ENCODE data around the gene VPS13C. TPM values are rescaled to one million over a fixed set of nuclear protein-coding genes. Genes with fewer than 3 reads are reported as not detected.

Gene VPS13C
- total RNA-seq, 1 donor from 2014 or later, result 33.6 TPM

GRCh38 chr15:62068810-62069167, 8.5 kb upstream of the VPS13C start:
- H3K9me3 ChIP-seq, result no peaks in the 10 kb centered on the region
- H3K27me3 ChIP-seq, result no peaks in the 10 kb centered on the region
- TF ChIP-seq CTCF (IDR thresholded peaks at IDR 0.05), result no peak
- no peak for DNase-seq (ENCODE audit: low spot score in 2 of 2)
- peaks cover 4 to 7% of the 10 kb centered on the region in 2 donors for H3K4me1 ChIP-seq
- intact Hi-C loops (cut with DNase I), result no loop called here
- H3K36me3 ChIP-seq, result no peaks in the 10 kb centered on the region
- no peak overlapping the region for H3K27ac ChIP-seq
- H3K4me3 ChIP-seq, result peak overlapping the region; percentile 53 to 79

DNA sequence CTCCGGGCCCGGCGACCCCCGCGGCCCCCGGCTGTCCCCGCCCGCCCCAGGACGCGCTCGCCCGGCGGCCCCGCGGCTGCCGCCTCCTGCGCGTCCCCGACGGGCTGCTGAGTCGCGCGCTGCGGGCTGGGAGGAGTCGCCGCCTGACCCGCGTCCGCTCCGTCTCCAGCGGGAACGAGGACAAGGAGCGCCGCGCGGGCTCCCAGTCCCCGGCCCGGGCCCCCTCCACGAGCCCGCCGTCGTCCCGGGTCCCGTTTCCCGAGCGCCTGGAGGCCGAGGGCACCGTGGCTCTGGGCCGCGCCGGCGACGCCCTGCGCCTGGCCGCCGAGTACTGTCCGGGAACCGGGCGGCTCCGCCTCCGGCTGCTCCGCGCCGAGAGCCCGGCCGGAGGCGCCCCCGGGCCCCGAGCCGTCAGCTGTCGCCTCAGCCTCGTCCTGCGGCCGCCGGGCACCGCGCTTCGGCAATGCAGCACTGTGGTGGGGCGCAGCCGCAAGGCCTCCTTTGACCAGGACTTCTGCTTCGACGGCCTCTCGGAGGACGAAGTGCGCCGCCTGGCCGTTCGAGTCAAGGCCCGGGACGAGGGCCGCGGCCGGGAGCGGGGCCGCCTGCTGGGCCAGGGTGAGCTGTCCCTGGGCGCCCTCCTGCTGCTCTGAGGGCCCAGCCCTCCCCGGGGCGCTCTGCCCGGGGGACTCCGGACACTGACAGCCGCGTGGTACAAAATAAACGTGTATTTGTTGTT, 8.0 kb upstream of the VPS13C start:
- TF ChIP-seq CTCF (IDR thresholded peaks at IDR 0.05), result peak in 2 of 3 experiments; percentile 10 to 23
- intact Hi-C loops (cut with DNase I), result no loop called here
- Histone ChIP-seq H3K27ac (peak overlapping the region in 1 of 2 donors; percentile 33), H3K4me1 (peaks cover 4 to 7% of the 10 kb centered on the region in 2 donors), H3K27me3 (no peaks in the 10 kb centered on the region), H3K9me3 (no peaks in the 10 kb centered on the region), H3K4me3 (peak overlapping the region; percentile 53 to 79), H3K36me3 (no peaks in the 10 kb centered on the region)
- DNase-seq (ENCODE audit: low spot score in 2 of 2), result peak in 1 of 2 donors; percentile 76

DNA sequence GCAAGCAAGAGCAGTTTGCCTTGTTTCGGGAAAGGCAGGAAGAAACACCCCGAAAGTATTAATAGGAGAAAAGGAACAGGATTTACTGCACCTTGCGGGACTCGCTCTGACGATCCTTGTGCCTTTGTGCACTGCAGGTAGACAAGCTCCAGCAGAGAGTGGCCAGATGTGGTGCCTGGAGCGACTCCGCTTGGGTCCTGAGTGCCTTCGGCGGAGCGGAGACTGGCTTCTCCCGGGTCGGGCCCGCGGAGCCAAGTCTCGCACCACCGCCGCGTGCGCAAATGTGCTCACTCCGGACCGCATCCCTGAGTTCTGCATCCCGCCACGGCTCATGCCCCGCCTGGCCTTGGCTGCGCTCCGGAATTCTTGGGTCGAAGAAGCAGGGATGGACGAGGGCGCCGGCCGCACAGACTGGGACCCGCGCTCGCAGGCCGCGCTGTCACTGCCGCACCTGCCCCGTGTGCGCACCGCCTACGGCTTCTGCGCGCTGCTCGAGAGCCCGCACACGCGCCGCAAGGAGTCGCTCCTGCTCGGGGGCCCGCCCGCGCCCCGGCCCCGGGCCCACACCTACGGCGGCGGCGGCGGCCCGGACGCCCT, 7.3 kb upstream of the VPS13C start:
- Histone ChIP-seq H3K4me3 (peak overlapping the region; percentile 53 to 79), H3K36me3 (no peaks in the 10 kb centered on the region), H3K4me1 (peaks cover 4 to 7% of the 10 kb centered on the region in 2 donors), H3K27ac (peak overlapping the region in 1 of 2 donors; percentile 7), H3K9me3 (no peaks in the 10 kb centered on the region), H3K27me3 (no peaks in the 10 kb centered on the region)
- TF ChIP-seq CTCF (IDR thresholded peaks at IDR 0.05), result no peak
- intact Hi-C loops (cut with DNase I), result no loop called here
- no peak for DNase-seq (ENCODE audit: low spot score in 2 of 2)

GRCh38 chr15:62066663-62067447, 6.6 kb upstream of the VPS13C start, which contains the start of gene C2CD4A:
TSS of gene C2CD4A (plus strand) at chr15:62066977. CDS start at chr15:62067614, 637 bp downstream.
- intact Hi-C loops (cut with DNase I), result no loop called here
- H3K27me3 ChIP-seq, result no peaks in the 10 kb centered on the region

More at GRCh38 chr15:62066663-62067447, 6.6 kb upstream of the VPS13C start, which contains the start of gene C2CD4A:
- H3K36me3 ChIP-seq, result no peaks in the 10 kb centered on the region
- peak in 1 of 3 experiments; percentile 33 for TF ChIP-seq CTCF (IDR thresholded peaks at IDR 0.05)
- H3K4me3 ChIP-seq, result peak within 1 kb of the TSS; percentile 53 to 79
- H3K4me1 ChIP-seq, result peaks cover 4 to 7% of the 10 kb centered on the region in 2 donors
- DNase-seq (ENCODE audit: low spot score in 2 of 2), result peak in 1 of 2 donors; percentile 78
- no peaks in the 10 kb centered on the region for H3K9me3 ChIP-seq
- H3K27ac ChIP-seq, result peak within 1 kb of the TSS in 1 of 2 donors; percentile 7

All from ascending aorta (tissue), 2 donors.